ENCODE measurements around the gene ARHGAP4. TPM values are rescaled to one million over a fixed set of nuclear protein-coding genes. Genes with fewer than 3 reads are reported as not detected.

The ARHGAP4 gene
- polyA plus RNA-seq, 4 donors, result 24.6 to 37.8 (median 27.8) TPM

- no peak for DNase-seq (ENCODE audit: low read depth in 4 of 4, low spot score in 3 of 4)
These were observed 40.8 kb downstream of the ARHGAP4 start for GRCh38 chrX:153885208-153885787.

GRCh38 chrX:153884590-153884989 is 41.5 kb downstream of the ARHGAP4 start:
- no peak for DNase-seq (ENCODE audit: low read depth in 4 of 4, low spot score in 3 of 4)

GRCh38 chrX:153884136-153884535 is 41.9 kb downstream of the ARHGAP4 start:
- DNase-seq (ENCODE audit: low read depth in 4 of 4, low spot score in 3 of 4), result no peak

DNA sequence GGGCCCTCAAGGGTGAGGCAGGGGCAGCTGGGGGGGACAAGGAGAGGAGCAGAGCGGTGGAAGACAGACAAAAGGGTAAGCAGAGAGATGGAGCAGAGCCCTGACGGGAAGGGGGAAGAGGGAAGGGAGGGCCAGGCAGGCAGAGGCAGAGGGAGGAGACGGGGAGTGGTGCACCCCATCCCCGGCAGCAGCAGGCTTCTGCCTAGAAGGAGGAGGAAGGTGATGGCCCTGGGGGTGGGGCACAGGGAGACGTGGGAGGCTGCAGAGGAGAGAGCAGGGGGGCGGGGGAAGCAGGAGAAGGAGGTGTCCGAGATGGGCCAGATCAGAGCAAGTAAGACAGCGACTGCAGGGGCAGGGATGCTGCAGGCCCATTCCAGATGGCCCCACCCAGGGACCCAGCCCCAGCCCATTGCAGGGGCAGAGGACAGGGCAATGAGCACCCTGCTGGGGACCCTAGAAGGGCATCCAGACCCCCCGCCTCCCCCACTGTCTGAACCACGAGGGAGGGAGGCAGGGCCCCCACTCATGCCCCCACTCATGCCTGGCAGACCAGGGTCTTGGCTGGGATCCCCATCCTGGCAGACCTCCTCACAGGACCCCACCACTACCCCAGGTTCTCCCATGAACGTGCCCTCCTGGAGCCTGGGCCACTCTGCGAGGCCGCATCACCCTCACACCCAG is 42.8 kb downstream of the ARHGAP4 start:
- DNase-seq (ENCODE audit: low read depth in 4 of 4, low spot score in 3 of 4), result no peak

- DNase-seq (ENCODE audit: low read depth in 4 of 4, low spot score in 3 of 4), result no peak
These were observed 43.5 kb downstream of the ARHGAP4 start for GRCh38 chrX:153882557-153882956.

DNA sequence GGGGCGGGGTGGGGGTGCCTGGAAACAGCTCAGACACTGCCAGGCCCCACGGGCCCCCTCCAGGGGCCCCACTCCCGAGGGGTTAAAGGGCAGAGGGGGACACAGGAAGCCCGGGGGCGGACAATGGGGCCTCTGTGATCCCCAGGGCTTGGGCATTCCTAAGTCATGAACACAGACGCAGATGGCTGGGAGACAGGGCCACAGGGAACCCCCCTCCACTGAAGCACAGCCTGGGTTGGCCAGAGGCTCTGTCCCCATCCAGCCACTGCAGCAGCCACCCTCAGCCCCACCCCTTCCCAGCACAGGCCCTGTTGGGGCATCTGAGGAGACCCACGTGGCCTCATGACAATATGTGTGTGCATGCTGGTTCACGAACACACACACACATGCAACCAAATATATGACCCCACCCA is 44.0 kb downstream of the ARHGAP4 start:
- no peak for DNase-seq (ENCODE audit: low read depth in 4 of 4, low spot score in 3 of 4)

- DNase-seq (ENCODE audit: low read depth in 4 of 4, low spot score in 3 of 4), result no peak
These were observed 44.8 kb downstream of the ARHGAP4 start for GRCh38 chrX:153881281-153881680.

GRCh38 chrX:153880440-153880815 is 45.6 kb downstream of the ARHGAP4 start:
- DNase-seq (ENCODE audit: low read depth in 4 of 4, low spot score in 3 of 4), result no peak

DNA sequence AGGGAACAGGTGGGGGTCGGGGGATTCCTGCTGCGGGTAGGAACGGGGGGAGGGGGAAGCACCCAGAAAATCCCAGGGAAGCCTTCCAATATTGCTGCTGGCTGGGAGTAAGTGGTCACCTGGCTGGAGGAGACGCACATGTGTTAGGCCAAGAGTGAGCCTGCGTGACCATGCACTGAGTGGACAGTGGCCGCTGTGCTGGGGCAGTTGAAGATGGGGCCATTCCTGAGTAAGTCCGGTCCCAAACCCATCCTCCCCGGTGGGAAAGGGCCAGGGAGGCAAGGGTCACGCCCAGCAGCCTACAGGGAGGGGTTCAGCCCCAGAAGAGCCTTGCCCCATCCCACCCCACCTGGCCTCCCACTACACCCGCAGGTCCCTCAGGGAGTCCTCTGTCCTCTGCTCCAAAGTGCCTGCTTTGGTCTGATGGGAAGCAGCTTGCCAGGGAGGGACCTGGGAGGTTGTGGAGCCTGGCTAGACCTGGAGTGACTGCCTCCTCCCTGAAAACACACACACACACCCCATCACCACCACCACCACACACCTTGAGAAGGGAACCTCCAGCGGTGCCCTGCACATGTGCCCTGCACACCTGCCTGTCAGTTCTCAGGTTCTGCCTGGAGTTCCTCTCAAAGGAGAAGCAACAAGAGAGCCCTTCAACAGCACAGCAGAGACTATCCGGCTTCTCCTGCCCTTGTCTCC is 46.2 kb downstream of the ARHGAP4 start:
- DNase-seq (ENCODE audit: low read depth in 4 of 4, low spot score in 3 of 4), result no peak

GRCh38 chrX:153878969-153879653 is 47.0 kb downstream of the ARHGAP4 start:
- DNase-seq (ENCODE audit: low read depth in 4 of 4, low spot score in 3 of 4), result no peak

DNA sequence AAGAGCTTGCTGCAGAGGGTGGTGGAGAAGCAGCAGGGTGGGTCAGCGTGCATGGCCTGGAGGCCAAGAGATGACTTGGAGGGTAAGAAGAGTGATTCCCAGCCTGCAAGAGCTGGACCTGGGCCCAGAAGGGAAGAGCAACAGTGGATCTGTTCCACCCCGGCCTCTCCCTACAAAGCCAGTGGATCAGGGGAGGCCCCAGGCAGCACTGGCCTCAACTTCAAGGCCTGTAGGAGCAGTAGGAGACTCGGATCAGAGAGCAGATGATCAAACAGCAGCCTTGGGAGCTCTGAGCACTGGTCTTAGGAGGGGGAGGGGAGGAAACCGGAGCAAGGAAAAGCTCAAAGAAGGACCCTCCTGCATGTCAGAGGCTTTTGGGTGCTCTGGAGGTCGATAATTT is 47.7 kb downstream of the ARHGAP4 start:
- no peak for DNase-seq (ENCODE audit: low read depth in 4 of 4, low spot score in 3 of 4)

DNA sequence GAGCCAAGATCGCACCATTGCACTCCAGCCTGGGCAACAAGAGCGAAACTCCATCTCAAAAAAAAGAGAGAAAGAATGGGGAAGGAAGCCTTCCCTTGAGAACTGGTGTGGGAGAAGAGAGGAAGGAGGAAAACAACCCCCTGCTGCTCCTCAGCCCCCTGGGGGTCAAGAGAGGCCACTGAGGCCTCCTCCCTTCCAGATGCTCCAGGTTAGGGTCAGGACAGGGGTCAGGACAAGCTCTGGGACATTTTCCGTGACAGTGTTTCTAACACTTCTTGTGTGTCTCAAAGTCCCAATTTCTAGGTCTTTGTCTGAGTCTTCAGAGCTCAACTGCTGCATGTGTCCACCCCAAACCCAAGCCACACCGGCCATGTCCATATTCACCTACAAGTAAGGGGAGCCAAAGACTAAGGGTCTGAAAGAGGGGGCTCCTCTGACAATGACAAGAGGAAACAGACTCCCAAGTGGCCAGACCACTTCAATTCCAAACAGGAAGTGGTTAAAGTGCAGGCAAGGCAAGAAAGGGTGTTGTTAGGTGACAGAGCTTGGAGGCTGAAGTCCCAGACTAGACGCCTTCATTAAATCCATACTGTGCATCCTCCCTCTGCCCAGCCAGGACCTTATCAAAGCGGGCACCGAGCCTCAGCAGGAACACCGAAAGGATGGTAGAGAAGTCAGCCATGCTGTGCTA is 48.3 kb downstream of the ARHGAP4 start:
- DNase-seq (ENCODE audit: low read depth in 4 of 4, low spot score in 3 of 4), result no peak

- DNase-seq (ENCODE audit: low read depth in 4 of 4, low spot score in 3 of 4), result no peak
These were observed 50.0 kb downstream of the ARHGAP4 start for GRCh38 chrX:153876112-153876491.

- peak in 1 of 4 donors; percentile 40 for DNase-seq (ENCODE audit: low read depth in 4 of 4, low spot score in 3 of 4)
These were observed 50.5 kb downstream of the ARHGAP4 start for GRCh38 chrX:153875391-153876111.

DNA sequence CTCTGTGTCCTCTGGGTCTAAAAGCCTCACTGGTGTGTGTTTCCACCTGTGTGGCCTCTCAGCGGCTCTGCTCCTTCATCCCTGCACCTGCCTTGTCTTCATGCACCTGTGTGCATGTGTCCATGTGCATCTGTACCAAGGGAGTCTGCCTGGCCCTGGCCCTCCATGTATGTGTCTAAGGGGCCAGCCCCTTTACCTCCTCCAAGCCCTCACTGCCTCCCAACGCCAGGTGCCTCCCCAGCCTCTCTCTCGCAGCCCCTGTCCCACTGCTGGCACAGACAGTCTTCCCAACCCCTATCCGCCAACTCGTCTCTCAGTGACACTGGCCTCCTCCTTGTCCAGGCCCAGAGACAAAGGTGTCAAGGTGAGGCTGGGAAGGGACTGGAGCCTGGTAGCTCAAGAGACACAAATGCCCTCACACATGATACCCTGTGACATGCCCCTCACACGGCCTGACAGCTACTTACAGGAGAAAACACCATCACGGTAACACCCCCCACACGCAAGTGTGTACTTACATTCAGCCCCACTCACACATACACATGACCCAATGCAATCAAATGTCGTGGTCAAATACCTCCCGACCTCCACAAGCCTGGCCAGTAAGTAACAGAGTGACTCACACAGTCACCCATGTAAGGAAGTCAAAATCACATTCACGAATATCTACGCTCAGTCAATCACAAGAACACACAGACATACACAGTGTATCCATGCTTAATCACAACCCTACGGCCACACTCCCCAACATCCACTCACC is 51.5 kb downstream of the ARHGAP4 start:
- DNase-seq (ENCODE audit: low read depth in 4 of 4, low spot score in 3 of 4), result no peak

DNA sequence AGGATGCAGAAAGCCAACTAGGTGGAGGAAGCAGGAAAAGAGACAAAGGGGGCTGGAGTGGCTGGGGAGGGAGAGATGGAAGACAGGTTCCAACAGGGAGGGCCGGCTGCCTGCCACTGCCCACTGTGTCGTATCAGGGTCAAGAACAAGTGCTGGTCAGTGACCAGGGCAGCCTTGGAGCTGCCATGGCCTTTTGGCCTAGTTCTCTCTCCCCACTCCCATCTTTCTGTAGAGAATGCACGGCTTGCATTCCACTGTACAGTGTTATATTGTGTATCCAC is 52.0 kb downstream of the ARHGAP4 start:
- DNase-seq (ENCODE audit: low read depth in 4 of 4, low spot score in 3 of 4), result no peak

DNA sequence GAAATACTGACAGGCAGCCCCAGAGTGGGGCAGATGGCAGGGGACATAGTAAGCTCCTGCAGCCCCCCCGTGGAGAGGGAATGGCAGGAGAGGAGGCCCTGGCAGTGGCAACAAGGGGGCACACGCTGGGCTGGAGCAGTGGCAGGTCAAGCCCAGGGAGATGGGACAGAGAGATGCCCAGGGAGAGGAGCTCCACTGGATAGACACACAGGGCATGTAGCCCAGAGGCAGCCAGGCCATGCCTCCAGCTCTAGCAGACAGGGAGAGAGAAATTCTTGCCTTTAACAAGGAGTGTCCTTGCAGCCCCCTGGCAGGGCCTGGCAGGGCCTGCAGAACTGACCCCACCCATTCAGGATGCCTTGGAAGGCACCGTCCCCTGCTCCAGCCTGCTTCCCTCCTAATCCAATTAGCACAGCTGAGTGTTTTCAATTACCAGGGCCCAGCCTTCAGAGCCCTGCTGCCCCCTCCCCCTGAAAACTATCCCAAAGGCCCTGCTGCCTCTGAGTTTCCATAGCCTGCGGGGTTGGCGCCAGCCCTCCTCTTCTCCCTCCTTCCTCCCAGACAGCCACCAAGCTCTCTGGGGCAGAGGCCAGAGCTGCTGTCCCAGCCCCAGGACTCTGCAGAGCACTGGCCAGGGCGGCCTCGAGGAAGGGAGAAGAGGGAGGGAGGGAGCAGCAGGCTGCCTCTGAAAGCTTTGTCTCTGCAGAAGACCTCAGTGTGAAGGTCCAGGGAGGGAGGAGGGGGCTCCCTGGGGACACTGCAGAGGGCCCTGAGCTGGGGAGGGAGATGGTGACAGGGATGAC is 52.6 kb downstream of the ARHGAP4 start:
- DNase-seq (ENCODE audit: low read depth in 4 of 4, low spot score in 3 of 4), result no peak

DNA sequence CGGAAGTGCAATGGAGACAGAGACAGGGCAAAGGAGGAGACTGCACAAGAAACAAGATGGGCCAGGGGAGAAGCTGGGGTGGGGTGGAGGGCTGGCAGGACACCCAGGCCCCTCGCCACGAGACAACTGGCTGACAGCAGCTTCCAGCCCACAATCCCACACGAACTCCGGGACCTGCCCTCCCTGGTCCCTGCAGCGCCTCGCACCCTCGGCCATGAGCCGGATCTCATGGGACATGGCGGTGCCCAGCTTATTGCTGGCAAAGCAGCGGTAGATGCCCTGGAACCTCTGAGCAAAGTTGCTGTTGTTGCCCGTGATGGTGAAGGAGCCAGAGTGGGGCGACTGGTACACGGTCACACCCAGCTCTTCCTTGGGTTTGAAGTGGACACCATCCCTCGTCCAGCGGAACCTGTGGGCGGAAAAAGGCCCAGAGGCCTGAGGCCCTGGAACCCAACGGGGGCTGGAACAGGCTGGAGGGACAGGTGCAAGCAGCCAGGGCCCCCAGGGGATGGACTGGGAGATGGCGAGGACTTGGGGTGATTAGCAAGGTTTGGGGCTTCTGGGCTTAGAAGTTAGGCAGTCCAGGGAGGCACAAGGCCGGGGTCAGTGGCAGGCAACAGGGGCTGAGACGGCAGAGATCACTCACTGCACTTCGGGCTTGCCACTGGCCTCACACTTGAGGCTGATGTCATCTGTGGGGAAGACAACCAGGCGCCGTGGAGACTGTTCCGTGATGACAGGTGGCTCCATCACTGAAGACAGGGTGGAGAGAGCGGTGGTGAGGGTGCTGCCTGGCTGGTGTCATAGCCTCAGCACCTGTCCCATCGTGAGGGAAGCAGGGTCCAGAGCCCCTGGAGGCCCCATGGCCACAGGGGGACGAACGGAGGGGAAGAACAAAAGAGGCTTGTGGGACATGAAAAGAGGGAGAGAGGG is 53.9 kb downstream of the ARHGAP4 start:
- no peak for DNase-seq (ENCODE audit: low read depth in 4 of 4, low spot score in 3 of 4)
